Measurements from ENCODE around the gene PPEF1.

PPEF1 gene

DNA sequence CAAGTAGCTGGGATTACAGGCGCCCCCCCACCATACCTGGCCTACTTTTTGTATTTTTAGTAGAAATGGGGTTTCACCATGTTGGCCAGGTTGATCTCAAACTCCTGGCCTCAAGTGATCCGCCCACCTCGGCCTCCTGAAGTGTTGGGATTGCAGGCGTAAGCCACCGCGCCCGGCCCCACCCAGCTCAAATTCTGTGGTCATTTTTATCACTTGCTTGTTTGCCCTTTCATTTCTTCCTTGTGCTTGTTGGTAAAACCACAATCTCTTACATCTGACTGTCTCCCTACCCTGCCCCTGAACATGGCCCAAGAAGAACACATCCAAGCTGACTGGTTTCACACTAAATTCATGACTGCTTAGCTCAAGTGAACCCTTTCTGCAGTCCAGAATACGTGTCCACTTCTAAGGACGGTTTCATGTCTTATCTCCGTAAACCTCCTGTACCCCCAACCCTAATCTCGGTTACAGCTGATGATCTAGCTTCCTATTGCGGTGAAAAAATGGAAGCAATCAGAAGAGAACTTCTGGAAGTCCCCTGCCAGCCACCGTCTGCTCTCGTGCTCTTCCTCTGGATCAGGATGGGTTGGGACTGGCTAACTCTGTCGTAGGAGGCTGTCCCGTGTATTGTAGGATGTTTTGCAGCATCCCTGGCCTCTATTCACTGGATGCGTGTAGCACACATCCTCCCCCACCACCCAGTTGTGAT lies 30.1 kb upstream of the PPEF1 start:
- no peaks in the 10 kb centered on the region for H3K36me3 ChIP-seq (ENCODE audit: insufficient read depth, low read depth, low read length)

DNA sequence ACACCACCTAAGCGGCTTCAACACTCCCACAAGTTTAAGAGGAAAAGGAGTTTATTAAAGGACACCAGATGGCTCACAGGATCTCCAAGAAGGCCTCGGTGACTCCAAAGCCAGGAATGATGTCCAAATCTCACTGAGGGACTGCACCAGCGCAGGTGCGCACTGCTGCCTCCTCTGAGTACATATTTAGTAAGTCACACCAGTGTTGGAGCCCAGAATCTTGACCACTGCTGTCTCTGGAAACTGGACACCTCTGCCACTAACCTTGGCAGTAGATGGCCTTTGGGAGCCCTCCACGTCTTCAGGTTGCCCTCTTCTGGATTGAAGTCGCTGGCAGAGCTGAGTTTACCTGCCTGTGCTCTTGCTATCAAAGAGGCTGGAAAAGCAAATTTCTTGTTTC lies 25.4 kb upstream of the PPEF1 start:
- H3K27ac ChIP-seq (ENCODE audit: low read length): no peak overlapping the region
- H3K4me1 ChIP-seq (ENCODE audit: insufficient read depth, low read length): no peaks in the 10 kb centered on the region
- no peak overlapping the region for H3K4me3 ChIP-seq (ENCODE audit: low read length)
- H3K36me3 ChIP-seq (ENCODE audit: insufficient read depth, low read depth, low read length): no peaks in the 10 kb centered on the region
- H3K9ac ChIP-seq (ENCODE audit: low read depth, low read length): no peak overlapping the region
- no peaks in the 10 kb centered on the region for H3K27me3 ChIP-seq (ENCODE audit: insufficient read depth, low read length)
- no peaks in the 10 kb centered on the region for H3K9me3 ChIP-seq (ENCODE audit: insufficient read depth, low read depth, low read length)

More for the DNA sequence above, 30.1 kb upstream of the PPEF1 start:
- Histone ChIP-seq H3K27ac (ENCODE audit: low read length) (no peak overlapping the region), H3K9me3 (ENCODE audit: insufficient read depth, low read depth, low read length) (no peaks in the 10 kb centered on the region), H3K4me1 (ENCODE audit: insufficient read depth, low read length) (no peaks in the 10 kb centered on the region), H3K9ac (ENCODE audit: low read depth, low read length) (no peak overlapping the region), H3K27me3 (ENCODE audit: insufficient read depth, low read length) (no peaks in the 10 kb centered on the region), H3K4me3 (ENCODE audit: low read length) (no peak overlapping the region)

DNA sequence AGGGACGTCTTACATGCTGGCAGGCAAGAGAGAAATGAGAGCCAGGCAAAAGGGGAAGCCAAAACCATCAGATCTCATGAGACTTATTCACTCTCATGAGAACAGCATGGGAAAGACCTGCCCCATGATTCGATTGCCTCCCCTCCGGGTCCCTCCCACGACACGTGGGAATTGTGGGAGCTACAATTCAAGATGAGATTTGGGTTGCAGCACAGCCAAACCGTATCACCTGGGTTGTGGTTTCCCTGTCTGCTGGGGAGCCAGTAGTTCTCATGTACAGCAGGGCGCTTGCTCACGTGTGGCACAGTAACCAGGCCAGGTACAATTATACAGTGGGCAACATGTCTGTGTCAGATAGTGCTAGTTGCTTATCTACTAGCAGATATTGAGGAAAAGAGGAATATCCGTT lies 24.5 kb upstream of the PPEF1 start:
- Histone ChIP-seq H3K9me3 (ENCODE audit: insufficient read depth, low read depth, low read length) (no peaks in the 10 kb centered on the region), H3K27ac (ENCODE audit: low read length) (no peak overlapping the region), H3K27me3 (ENCODE audit: insufficient read depth, low read length) (no peaks in the 10 kb centered on the region), H3K4me1 (ENCODE audit: insufficient read depth, low read length) (no peaks in the 10 kb centered on the region), H3K9ac (ENCODE audit: low read depth, low read length) (no peak overlapping the region), H3K36me3 (ENCODE audit: insufficient read depth, low read depth, low read length) (no peaks in the 10 kb centered on the region), H3K4me3 (ENCODE audit: low read length) (no peak overlapping the region)

DNA sequence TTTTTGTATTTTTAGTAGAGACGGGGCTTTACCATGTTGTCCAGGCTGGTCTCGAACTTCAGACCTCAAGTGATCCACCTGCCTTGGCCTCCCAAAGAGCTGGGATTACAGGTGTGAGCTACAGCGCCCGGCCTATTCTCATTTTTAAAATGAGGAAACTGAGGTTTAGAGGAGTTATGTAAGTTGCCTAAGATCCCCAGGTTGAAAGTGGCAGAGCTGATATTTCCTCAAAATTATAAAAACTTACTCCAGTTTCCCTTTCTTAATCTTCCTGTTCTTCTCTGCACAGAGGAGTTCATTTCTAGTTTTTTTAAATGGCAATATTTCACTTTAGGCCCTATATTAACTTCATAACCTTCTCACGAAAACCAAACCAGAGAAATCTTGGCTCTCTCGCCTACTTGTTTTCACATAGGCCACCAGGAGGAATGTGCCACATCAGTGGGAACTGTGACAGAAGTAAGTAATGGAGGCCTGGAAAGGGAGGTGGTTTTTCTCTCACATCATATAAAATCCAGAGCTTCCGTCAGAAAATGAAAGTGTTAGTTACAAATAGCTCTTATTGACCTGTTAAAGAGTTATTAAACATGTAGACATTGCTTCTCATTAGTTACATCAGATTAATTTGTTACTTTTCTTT lies 19.5 kb upstream of the PPEF1 start:
- Histone ChIP-seq H3K27ac (ENCODE audit: low read length) (no peak overlapping the region), H3K36me3 (ENCODE audit: insufficient read depth, low read depth, low read length) (no peaks in the 10 kb centered on the region), H3K27me3 (ENCODE audit: insufficient read depth, low read length) (no peaks in the 10 kb centered on the region), H3K9ac (ENCODE audit: low read depth, low read length) (no peak overlapping the region), H3K4me3 (ENCODE audit: low read length) (no peak overlapping the region), H3K9me3 (ENCODE audit: insufficient read depth, low read depth, low read length) (no peaks in the 10 kb centered on the region), H3K4me1 (ENCODE audit: insufficient read depth, low read length) (no peaks in the 10 kb centered on the region)

DNA sequence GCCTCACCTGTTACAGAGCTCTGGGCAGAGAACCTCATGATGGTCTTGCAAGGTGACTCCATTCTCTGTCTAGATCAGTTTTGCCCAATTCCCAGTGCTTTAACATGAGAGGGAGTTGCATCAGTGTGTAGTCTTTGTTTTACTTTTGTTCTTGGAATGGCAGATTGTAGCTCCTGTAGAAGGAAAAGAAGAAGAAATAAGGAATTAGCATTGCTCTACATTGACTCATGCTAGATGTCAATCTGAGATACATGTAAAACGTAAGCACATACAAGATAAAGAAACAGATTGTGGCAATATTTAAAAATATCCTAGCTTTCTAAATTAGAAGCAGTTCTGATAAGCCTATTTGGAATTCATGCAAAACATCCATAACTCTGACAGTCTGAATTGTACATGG lies 16.0 kb upstream of the PPEF1 start:
- no peaks in the 10 kb centered on the region for H3K27me3 ChIP-seq (ENCODE audit: insufficient read depth, low read length)
- H3K9ac ChIP-seq (ENCODE audit: low read depth, low read length): no peak overlapping the region
- no peaks in the 10 kb centered on the region for H3K9me3 ChIP-seq (ENCODE audit: insufficient read depth, low read depth, low read length)
- H3K36me3 ChIP-seq (ENCODE audit: insufficient read depth, low read depth, low read length): no peaks in the 10 kb centered on the region
- no peaks in the 10 kb centered on the region for H3K4me1 ChIP-seq (ENCODE audit: insufficient read depth, low read length)
- no peak overlapping the region for H3K27ac ChIP-seq (ENCODE audit: low read length)
- no peak overlapping the region for H3K4me3 ChIP-seq (ENCODE audit: low read length)

DNA sequence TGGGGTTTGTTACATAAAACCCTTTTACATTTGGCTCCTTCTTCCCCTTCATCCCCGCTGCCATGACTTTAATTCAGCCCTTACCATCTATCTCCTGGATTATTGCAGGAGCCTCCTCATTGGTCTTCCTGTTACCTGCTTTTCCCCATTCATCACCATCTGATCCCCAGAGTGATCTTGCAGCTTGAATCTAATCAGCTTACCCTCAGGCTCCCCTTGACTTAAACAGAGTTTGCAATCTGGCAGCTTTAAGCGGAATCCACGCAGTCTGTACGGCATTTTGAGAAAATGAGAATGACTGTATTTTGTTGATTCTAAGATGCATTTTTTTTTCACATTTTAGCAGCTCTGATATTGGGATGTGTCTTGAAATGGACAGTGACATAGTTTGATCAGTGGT lies 14.9 kb upstream of the PPEF1 start:
- Histone ChIP-seq H3K9me3 (ENCODE audit: insufficient read depth, low read depth, low read length) (no peaks in the 10 kb centered on the region), H3K36me3 (ENCODE audit: insufficient read depth, low read depth, low read length) (no peaks in the 10 kb centered on the region), H3K4me3 (ENCODE audit: low read length) (no peak overlapping the region), H3K27me3 (ENCODE audit: insufficient read depth, low read length) (no peaks in the 10 kb centered on the region), H3K27ac (ENCODE audit: low read length) (no peak overlapping the region), H3K4me1 (ENCODE audit: insufficient read depth, low read length) (no peaks in the 10 kb centered on the region), H3K9ac (ENCODE audit: low read depth, low read length) (no peak overlapping the region)

DNA sequence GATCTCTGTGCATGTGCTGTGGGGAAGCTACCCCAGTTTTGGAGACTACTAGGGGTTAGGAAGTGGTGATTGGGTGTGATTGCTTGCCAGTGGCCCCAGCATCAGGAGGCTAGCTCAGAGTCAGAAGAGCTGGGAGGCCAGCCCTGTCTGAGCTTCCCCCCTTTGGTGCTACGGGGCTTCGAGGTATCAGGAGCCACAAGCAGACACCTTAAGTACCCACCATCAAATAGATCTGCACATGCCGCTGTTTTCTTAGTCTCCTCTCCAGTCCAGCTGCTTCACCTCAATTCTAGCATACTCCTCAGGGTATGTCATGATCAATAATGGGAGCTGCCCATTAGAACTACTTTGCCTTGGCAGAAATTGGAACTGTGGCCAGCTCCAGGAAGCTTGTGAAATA lies 10.8 kb upstream of the PPEF1 start:
- H3K4me1 ChIP-seq (ENCODE audit: insufficient read depth, low read length): no peaks in the 10 kb centered on the region
- no peaks in the 10 kb centered on the region for H3K36me3 ChIP-seq (ENCODE audit: insufficient read depth, low read depth, low read length)
- H3K4me3 ChIP-seq (ENCODE audit: low read length): no peak overlapping the region
- no peak overlapping the region for H3K27ac ChIP-seq (ENCODE audit: low read length)
- H3K27me3 ChIP-seq (ENCODE audit: insufficient read depth, low read length): no peaks in the 10 kb centered on the region
- H3K9ac ChIP-seq (ENCODE audit: low read depth, low read length): no peak overlapping the region
- no peaks in the 10 kb centered on the region for H3K9me3 ChIP-seq (ENCODE audit: insufficient read depth, low read depth, low read length)

DNA sequence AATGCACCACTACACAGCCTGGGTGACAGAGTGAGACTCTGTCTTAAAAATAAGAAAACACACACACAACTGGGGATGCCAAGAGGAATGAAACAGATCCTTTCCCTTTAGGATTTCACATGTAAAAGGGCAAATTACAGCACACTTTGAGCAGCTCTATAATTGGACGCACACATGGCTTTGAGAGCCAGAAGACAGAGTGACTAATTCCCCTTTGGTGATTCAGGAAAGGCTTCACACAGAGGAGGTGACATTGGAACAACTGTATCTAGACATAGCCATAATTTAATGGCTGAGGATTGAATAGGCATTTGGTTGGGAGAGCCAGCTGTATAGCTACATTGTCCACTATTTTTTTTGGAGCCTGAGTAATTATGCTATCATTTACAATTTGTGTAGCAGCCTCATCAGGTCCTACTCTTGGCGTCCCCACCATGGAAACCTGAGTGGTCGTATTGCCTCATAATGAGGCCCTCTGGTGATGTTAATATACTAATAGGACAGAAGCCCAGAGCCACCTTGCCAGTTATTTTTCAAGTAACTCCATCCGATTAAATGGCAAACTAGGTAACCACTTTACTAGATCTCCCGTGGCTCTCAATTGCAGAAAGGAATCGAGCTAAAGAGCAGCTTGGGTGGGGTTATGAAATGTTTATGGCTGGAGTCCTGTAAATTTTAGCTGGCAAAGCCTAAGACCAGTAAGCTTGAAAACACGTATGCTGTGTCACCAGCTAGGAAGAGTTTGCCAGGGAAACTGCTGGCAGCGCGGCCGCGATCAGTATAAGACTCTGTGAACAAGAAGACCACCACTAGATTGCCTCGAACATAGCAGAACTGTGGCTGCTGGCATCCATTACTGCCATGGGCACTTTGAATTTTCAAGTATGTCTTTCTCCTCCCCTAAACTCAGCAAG lies 8.5 kb upstream of the PPEF1 start:
- Histone ChIP-seq H3K9me3 (ENCODE audit: insufficient read depth, low read depth, low read length) (no peaks in the 10 kb centered on the region), H3K4me1 (ENCODE audit: insufficient read depth, low read length) (no peaks in the 10 kb centered on the region), H3K9ac (ENCODE audit: low read depth, low read length) (no peak overlapping the region), H3K36me3 (ENCODE audit: insufficient read depth, low read depth, low read length) (no peaks in the 10 kb centered on the region), H3K27me3 (ENCODE audit: insufficient read depth, low read length) (no peaks in the 10 kb centered on the region), H3K4me3 (ENCODE audit: low read length) (no peak overlapping the region), H3K27ac (ENCODE audit: low read length) (no peak overlapping the region)

DNA sequence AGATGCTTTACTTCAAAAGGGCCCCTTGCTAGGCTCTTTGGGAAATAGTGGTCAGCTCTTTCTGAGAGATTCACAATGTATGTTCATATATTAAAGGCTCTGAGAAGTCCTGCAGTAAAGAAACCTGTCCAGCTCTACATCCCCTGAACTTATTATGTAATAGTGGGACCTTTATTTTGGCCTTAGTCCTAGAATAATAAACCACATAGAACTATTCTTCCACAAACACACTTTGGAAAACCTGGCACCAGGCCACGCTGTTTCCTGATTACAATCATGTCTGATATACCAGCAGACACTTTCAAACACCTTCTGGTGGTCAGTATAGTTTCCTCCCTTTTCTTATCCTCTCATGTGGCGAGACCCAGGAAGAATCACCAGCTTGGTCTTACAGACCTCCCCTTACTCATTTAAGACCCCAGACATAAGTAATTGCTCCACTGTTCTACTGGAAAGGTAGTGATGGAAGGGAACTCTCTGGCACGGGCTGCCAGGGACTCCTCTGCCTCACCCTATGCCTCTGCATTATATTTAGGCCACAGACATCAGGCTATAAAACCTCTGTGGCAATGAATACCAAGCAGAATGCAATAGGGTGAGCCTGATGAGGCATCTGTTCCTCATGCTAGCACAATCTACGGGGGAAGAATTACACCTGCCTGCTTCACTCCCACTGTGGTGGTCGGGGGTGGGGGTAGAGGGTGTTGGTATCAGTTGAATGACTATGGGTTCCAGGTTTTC lies 5.7 kb upstream of the PPEF1 start:
- Histone ChIP-seq H3K4me1 (ENCODE audit: insufficient read depth, low read length) (no peaks in the 10 kb centered on the region), H3K9me3 (ENCODE audit: insufficient read depth, low read depth, low read length) (no peaks in the 10 kb centered on the region), H3K4me3 (ENCODE audit: low read length) (no peak overlapping the region), H3K36me3 (ENCODE audit: insufficient read depth, low read depth, low read length) (no peaks in the 10 kb centered on the region), H3K27ac (ENCODE audit: low read length) (no peak overlapping the region), H3K9ac (ENCODE audit: low read depth, low read length) (no peak overlapping the region), H3K27me3 (ENCODE audit: insufficient read depth, low read length) (no peaks in the 10 kb centered on the region)

DNA sequence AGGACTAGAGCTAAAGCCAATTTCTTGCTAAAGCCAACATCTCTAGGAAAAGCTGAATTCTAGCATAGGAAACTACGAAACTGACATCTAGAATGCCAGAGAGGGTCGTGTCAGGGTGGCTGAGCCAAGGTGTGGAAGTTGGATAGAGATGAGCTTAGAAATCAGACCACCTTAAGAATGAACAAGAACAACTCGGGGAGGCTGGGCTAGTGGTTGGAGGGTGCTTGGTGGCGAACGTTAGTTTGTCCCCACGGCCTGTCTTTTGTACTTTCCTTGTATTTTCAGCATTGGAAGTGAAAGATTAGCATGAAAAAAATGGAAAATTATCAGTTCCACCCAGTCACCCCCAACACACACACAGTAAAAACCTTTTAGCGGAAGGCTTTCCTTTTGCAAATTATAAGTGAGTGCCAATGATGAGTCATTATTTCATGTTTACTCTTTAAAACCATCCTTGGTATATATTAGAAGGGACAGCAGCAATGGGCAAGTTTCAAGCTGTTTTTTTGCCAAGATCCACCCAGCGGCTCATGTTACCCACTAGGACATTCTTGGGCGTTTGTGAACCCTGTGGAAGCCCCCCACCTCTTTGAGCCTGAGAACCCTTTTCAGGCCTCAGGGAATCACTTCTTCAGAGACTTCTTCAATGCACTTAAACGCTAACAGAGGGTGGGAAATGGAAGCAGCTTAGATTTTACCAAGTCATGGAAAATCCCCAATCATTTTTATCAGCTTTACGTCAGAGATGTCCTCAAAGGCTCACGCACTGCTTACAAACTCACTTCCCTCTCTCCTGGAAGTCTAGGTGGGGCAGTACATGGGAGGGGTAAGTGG lies 4.9 kb upstream of the PPEF1 start:
- H3K4me1 ChIP-seq (ENCODE audit: insufficient read depth, low read length): no peaks in the 10 kb centered on the region
- H3K27me3 ChIP-seq (ENCODE audit: insufficient read depth, low read length): no peaks in the 10 kb centered on the region
- H3K9me3 ChIP-seq (ENCODE audit: insufficient read depth, low read depth, low read length): no peaks in the 10 kb centered on the region
- H3K4me3 ChIP-seq (ENCODE audit: low read length): no peak overlapping the region
- H3K27ac ChIP-seq (ENCODE audit: low read length): no peak overlapping the region
- H3K36me3 ChIP-seq (ENCODE audit: insufficient read depth, low read depth, low read length): no peaks in the 10 kb centered on the region
- H3K9ac ChIP-seq (ENCODE audit: low read depth, low read length): no peak overlapping the region

DNA sequence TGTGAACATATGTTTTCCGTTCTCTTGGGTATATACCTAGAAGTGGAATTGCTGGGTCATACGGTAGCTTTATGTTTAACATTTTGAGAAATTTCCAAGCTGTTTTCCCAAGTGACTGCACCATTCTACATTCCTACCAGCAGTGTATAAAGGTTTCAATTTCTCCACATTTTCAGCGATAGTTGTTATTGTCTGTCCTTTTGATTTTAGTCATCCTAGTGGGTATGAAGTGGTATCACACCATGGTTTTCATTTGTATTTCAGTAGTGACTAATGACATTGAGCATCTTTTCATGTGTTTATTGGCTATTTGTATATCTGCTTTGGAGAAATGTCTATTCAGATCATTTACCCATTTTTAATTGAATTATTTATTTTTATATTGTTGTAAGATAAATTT lies 2.4 kb downstream of the PPEF1 start:
- Histone ChIP-seq H3K9ac (ENCODE audit: low read depth, low read length) (no peak overlapping the region), H3K27me3 (ENCODE audit: insufficient read depth, low read length) (no peaks in the 10 kb centered on the region), H3K4me3 (ENCODE audit: low read length) (no peak overlapping the region), H3K27ac (ENCODE audit: low read length) (no peak overlapping the region), H3K9me3 (ENCODE audit: insufficient read depth, low read depth, low read length) (no peaks in the 10 kb centered on the region), H3K36me3 (ENCODE audit: insufficient read depth, low read depth, low read length) (no peaks in the 10 kb centered on the region), H3K4me1 (ENCODE audit: insufficient read depth, low read length) (no peaks in the 10 kb centered on the region)

Measured in iPS-20b (cell line).